Esophagus muscularis mucosa (tissue), 4 donors: ENCODE data around the gene PEX7. TPM values are rescaled to one million over a fixed set of nuclear protein-coding genes. Genes with fewer than 3 reads are reported as not detected.

Source experiments
- DNase-seq: peaks from one replicate; pipeline ENCODE4 v3.0.0-alpha.2; 2017; ENCODE audit errors: extremely low spot score
- H3K27ac ChIP-seq, 4 donors: fragments of 200-600 bp; sonication (generic); replicated peaks in 1 of 4; 1 replicate in 3 of 4; 2 replicates in 1 of 4; pipeline ENCODE4 v1.5.1; 2016 to 2019; ENCODE audit warnings: mild to moderate bottlenecking in 1 of 4
- H3K27me3 ChIP-seq, 4 donors: fragments of 200-600 bp; sonication (generic); one replicate each; pipeline versions ENCODE4 v1.5.1 to v1.6.0; 2016 to 2019
- H3K36me3 ChIP-seq, 4 donors: fragments of 200-600 bp; sonication (generic); one replicate each; pipeline ENCODE4 v1.5.1; 2016 to 2019
- H3K4me1 ChIP-seq, 4 donors: fragments of 200-600 bp; sonication (generic); one replicate each; pipeline ENCODE4 v1.5.1; 2016 to 2019
- H3K4me3 ChIP-seq, 4 donors: fragments of 200-600 bp; sonication (generic); 1 replicate in 2 of 4; 2 replicates in 2 of 4; pipeline ENCODE4 v1.5.1; 2016 to 2019; ENCODE audit warnings: mild to moderate bottlenecking in 4 of 4, moderate library complexity in 1 of 4
- H3K9me3 ChIP-seq, 4 donors: fragments of 200-600 bp; sonication (generic); 1 replicate in 3 of 4; 2 replicates in 1 of 4; pipeline ENCODE4 v1.5.1; 2016 to 2019
- CTCF ChIP-seq, 3 experiments: fragments of 200-600 bp in 2 of 3; fragments of 450-650 bp in 1 of 3; sonication (generic) in 2 of 3; IDR thresholded peaks; one replicate each; pipeline ENCODE4 v1.5.1; 2017 to 2019; ENCODE audit warnings: antibody characterized with exemption in 3 of 3, mild to moderate bottlenecking in 2 of 3, moderate library complexity in 1 of 3
- EP300 ChIP-seq: sonication (generic); formaldehyde crosslinking; IDR thresholded peaks from one replicate; pipeline ENCODE4 v1.6.1; 2017; ENCODE audit warnings: antibody characterized with exemption
- POLR2A ChIP-seq: fragments of 450-650 bp; IDR thresholded peaks from one replicate; pipeline ENCODE4 v1.6.1; 2017; ENCODE audit warnings: antibody characterized with exemption, moderate library complexity, mild to moderate bottlenecking, low read depth
- POLR2AphosphoS5 ChIP-seq, 2 donors: sonication (generic); formaldehyde crosslinking; IDR thresholded peaks; one replicate each; pipeline ENCODE4 v1.6.1; 2017; ENCODE audit warnings: antibody characterized with exemption in 2 of 2
- WGBS: methylation state at CpG from one replicate; pipeline ENCODE4 v1.1.5; 2018; 5-methylcytosine and 5-hydroxymethylcytosine counted together
- intact Hi-C: fragments of 100-400 bp; cut with DNase I; formaldehyde crosslinking; loops from one replicate; pipeline ENCODE4 v1.15.1; 2023
- total RNA-seq, 4 donors: library from RNA; depleted of rRNA; stranded (reverse); fragments of >200 nt; gene quantifications; one replicate each; pipeline versions ENCODE4 v1.1.0 to v1.2.1, GENCODE V29; 2016

The PEX7 gene
- total RNA-seq, 4 donors from 2014 or later, result 4.1 to 9.5 (median 5.6) TPM

- TF ChIP-seq POLR2A, result no peak
- no peak for TF ChIP-seq CTCF (IDR thresholded peaks at IDR 0.05)
- TF ChIP-seq POLR2AphosphoS5 (IDR thresholded peaks at IDR 0.05), result no peak
- TF ChIP-seq EP300, result no peak
- H3K4me3 ChIP-seq, result no peak overlapping the region
- no peak overlapping the region for H3K27ac ChIP-seq
- intact Hi-C loops, result no loop called here
- DNase-seq, result no peak
- no peaks in the 10 kb centered on the region for H3K9me3 ChIP-seq
- no peaks in the 10 kb centered on the region for H3K27me3 ChIP-seq
- 76% methylated on average over 4 of the region's 4 CpGs for WGBS
- H3K36me3 ChIP-seq, result no peaks in the 10 kb centered on the region
- H3K4me1 ChIP-seq, result no peaks in the 10 kb centered on the region
Measured at GRCh38 chr6:136950436-136951126, 128.2 kb downstream of the PEX7 start.

GRCh38 chr6:136952714-136953260 is 130.4 kb downstream of the PEX7 start:
- H3K36me3 ChIP-seq, result no peaks in the 10 kb centered on the region
- peaks cover 0 to 5% (median 0%) of the 10 kb centered on the region in 4 donors for H3K27me3 ChIP-seq
- TF ChIP-seq POLR2AphosphoS5 (IDR thresholded peaks at IDR 0.05) (no peak), POLR2A (no peak), EP300 (no peak), CTCF (IDR thresholded peaks at IDR 0.05) (no peak)
- no peak for DNase-seq
- 61% methylated on average over 7 of the region's 7 CpGs for WGBS
- no peak overlapping the region for H3K27ac ChIP-seq
- intact Hi-C loops, result no loop called here
- H3K4me1 ChIP-seq, result no peaks in the 10 kb centered on the region
- H3K4me3 ChIP-seq, result no peak overlapping the region
- H3K9me3 ChIP-seq, result no peaks in the 10 kb centered on the region

DNA sequence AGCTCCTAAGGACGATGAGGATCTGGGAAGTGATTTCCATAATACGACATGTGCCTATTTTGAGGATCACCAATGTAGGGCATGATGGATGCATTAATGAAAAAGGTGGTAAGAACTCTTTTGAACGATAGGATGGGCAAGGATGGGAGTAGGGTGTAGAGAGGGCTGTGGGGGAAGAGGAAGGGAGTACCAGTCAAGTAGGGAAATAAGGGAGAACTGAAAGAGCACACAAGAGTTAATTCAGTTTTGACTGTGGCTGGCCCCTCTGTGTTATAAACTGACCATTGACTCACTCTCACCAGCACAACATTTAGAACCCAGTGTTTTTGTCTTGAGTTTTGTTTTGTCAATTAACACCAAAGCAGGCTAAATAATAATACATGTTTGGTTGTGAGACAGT is 132.7 kb downstream of the PEX7 start:
- intact Hi-C loops, result no loop called here
- no peak for DNase-seq
- 87% methylated on average over 3 of the region's 3 CpGs for WGBS
- Histone ChIP-seq H3K9me3 (no peaks in the 10 kb centered on the region), H3K4me3 (no peak overlapping the region), H3K36me3 (no peaks in the 10 kb centered on the region), H3K27ac (no peak overlapping the region), H3K27me3 (peaks cover 0 to 18% (median 0%) of the 10 kb centered on the region in 4 donors), H3K4me1 (no peaks in the 10 kb centered on the region)
- TF ChIP-seq POLR2AphosphoS5 (IDR thresholded peaks at IDR 0.05), result no peak
- TF ChIP-seq CTCF (IDR thresholded peaks at IDR 0.05), result no peak
- TF ChIP-seq EP300, result no peak
- no peak for TF ChIP-seq POLR2A

DNA sequence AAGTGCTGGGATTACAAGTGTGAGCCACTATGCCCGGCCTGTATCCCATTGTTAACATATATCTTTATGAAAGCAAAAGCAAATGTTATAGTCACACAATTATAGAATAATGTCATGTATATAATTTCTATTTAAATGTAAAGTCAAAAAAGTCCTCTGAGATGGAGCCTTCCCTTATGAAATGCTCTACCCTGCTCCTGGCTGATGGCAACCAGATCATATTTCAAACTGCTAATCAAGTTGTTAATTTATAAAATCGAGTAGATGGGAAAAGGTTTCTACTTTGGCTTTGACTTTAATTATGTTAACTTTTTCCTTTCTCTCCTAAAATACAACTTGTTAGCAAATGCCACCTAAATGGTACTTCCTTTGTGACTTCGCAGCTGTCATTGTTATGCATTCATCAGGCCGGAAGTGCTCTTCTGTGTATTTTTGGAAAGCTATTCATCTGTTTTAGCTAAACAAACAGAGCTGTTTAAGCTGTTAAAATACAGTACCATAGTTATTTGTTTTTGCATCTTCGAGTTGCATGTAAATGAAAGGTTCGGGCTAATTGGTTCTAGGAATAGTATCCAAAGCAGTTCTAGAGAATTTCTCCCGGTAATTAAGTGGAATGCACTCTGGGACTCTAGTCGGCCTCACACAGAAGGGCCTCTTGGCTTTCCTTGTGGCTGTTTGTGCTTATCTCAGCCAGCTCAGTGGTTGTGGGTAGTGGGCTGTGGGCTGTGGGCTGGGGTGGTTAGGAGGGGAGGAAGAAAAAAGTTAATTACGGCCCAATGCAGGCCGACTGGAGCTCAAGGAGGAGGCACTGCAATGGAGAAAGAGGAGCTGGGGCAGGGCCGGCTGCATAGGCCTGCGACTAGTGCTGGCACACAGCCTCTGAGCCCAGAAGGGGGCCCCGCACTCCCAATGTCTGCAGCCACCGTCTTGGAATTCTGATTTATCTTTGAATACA is 134.5 kb downstream of the PEX7 start:
- no peak for TF ChIP-seq POLR2A
- TF ChIP-seq POLR2AphosphoS5 (IDR thresholded peaks at IDR 0.05), result no peak
- TF ChIP-seq CTCF (IDR thresholded peaks at IDR 0.05), result no peak
- no peak for TF ChIP-seq EP300
- Histone ChIP-seq H3K27me3 (peaks cover 0 to 20% (median 0%) of the 10 kb centered on the region in 4 donors), H3K9me3 (no peaks in the 10 kb centered on the region), H3K27ac (no peak overlapping the region), H3K36me3 (no peaks in the 10 kb centered on the region), H3K4me1 (no peaks in the 10 kb centered on the region), H3K4me3 (no peak overlapping the region)
- DNase-seq, result no peak
- intact Hi-C loops, result no loop called here
- WGBS, result 58% methylated on average over 14 of the region's 14 CpGs
